Measurements from ENCODE around the gene TBX19.

TBX19 gene

DNA sequence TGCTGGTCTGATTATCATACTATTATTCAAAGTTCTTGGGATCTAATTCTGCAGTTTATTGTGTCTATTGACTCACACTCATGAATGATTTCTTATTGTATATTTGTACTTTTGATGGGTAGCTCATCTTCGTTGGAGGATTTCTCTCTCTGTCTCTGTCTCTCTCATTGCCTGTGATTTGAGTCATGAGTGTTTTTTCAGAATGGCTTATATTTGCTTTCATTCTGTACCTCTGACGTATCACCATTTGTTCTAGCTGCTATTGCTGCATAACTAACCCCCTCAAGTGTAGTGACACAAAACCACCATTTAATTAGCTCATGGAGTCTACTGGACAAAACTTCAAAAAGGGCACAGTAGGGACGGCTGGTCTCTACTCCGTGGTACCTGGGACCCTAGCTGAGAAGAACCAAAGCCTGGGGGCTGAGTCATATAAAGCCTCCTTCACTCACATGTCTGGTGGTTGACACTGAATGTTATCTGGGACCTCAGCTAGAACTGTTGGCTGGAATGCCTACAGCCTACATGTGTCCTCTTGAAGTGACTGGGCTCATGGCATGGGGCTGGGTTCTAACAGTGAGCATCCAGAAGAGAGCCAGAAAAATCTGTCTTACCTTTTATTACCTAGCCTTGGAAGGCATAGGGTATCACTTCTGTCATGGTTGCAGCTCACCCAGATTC is 44.2 kb downstream of the TBX19 start:
- DNase-seq (ENCODE audit: low read depth) = no peak
- TF ChIP-seq, protein P1, sequence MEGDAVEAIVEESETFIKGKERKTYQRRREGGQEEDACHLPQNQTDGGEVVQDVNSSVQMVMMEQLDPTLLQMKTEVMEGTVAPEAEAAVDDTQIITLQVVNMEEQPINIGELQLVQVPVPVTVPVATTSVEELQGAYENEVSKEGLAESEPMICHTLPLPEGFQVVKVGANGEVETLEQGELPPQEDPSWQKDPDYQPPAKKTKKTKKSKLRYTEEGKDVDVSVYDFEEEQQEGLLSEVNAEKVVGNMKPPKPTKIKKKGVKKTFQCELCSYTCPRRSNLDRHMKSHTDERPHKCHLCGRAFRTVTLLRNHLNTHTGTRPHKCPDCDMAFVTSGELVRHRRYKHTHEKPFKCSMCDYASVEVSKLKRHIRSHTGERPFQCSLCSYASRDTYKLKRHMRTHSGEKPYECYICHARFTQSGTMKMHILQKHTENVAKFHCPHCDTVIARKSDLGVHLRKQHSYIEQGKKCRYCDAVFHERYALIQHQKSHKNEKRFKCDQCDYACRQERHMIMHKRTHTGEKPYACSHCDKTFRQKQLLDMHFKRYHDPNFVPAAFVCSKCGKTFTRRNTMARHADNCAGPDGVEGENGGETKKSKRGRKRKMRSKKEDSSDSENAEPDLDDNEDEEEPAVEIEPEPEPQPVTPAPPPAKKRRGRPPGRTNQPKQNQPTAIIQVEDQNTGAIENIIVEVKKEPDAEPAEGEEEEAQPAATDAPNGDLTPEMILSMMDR (IDR thresholded peaks at IDR 0.05; ENCODE audit: control insufficient read depth, insufficient read depth, low read depth, low read length, missing control alignments) = no peak
- no peak overlapping the region for H3K4me3 ChIP-seq (ENCODE audit: control insufficient read depth, low read depth, low read length)

DNA sequence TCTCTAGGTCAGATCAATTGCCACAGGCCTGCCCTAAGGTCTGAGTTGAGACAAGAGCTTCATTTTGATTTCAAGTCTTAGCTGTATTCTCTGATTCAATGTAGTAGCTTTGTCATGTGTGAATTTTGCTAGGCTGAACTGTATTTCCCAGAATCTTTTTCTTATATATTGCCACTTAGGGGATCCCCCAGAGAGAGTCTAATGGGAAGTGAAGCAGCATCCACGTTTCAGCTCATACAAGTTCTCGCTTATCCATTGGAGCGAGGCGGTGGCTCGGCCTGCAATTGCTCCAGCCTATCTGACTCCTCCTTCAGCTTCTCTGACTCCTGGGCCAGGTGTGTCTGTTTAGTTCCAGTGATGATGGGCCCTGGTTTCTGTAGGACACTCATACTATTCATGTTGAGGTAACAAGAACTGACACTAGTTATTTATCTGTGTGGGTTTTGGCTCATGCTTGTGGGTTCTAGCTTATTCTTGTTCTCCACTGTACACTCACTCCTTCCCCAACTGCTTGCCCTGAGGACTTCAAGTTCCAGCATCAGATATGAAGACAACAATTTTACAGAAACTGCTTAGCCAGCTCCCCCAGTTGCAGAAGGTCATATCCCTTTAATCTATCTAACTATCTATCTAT is 48.2 kb downstream of the TBX19 start:
- no peak overlapping the region for H3K4me3 ChIP-seq (ENCODE audit: control insufficient read depth, low read depth, low read length)
- TF ChIP-seq, protein P1 (IDR thresholded peaks at IDR 0.05; ENCODE audit: control insufficient read depth, insufficient read depth, low read depth, low read length, missing control alignments) = no peak
- DNase-seq (ENCODE audit: low read depth) = no peak

DNA sequence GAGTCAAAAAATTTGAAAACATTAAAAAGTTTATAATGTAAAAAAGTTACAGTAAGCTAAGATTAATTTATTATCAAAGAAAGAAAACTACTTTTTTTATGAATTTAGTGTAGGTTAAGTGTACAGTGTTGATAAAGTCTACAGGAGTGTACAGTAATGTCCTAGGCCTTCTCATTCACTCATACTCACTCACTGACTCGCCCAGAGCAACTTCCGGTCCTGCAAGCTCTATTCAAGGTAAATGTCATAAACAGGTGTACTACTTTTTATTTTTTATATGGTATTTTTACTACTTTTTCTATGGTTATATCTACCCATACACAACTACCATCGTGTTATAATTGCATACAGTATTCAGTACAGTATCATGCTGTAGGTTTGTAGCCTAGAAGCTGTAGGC is 49.6 kb downstream of the TBX19 start:
- H3K4me3 ChIP-seq (ENCODE audit: control insufficient read depth, low read depth, low read length) = no peak overlapping the region
- TF ChIP-seq, protein P1 (IDR thresholded peaks at IDR 0.05; ENCODE audit: control insufficient read depth, insufficient read depth, low read depth, low read length, missing control alignments) = no peak
- no peak for DNase-seq (ENCODE audit: low read depth)

DNA sequence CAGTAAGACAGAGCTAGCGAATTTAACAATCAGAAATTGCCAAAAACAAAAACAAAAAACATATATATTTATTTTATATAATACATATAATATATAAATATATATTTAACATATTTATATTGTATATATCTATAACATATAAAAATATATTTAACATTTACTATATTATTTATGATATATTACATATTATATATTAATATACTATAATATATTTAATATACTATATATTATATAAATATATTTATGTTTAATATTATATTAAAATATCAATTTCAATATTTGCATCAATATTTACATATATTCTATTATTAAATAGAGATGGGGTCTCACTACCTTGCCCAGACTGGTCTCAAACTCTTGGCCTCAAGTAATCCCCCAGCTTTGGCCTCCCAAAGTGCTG is 50.9 kb downstream of the TBX19 start:
- TF ChIP-seq, protein P1 (IDR thresholded peaks at IDR 0.05; ENCODE audit: control insufficient read depth, insufficient read depth, low read depth, low read length, missing control alignments) = no peak
- no peak overlapping the region for H3K4me3 ChIP-seq (ENCODE audit: control insufficient read depth, low read depth, low read length)
- DNase-seq (ENCODE audit: low read depth) = no peak

DNA sequence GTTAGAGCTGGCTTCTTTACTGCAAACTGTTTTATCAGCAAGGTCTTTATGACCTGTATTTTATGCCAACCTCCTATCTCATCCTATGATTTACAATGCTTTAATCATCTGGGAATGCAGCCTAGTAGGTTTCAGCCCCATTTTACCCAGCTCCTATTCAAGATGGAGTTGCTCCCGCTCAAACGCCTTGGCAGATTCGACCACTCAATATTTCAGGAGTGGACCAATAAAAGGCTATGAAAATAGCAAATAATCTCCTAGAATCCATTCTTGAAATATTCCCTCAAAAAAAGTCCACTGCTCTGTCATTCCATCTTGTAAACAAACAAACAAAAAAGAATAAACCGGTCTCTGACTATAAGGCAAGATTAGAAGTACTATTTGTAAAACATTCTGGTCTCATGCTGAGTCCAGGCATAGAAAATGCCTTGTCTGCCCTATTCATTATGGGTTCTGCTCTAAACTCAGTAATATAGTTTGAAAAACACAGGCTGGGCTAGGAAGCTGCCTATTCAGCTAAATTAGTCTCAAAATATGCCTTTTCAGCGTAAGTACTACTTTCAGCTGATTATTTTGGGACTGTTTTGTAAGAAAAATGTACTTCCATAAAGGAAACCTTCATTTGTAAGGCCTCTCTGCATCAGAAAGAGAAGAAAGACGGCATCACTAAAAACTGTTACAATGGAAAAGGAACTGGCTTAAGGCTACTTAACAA is 53.0 kb downstream of the TBX19 start:
- no peak overlapping the region for H3K4me3 ChIP-seq (ENCODE audit: control insufficient read depth, low read depth, low read length)
- TF ChIP-seq, protein P1 (IDR thresholded peaks at IDR 0.05; ENCODE audit: control insufficient read depth, insufficient read depth, low read depth, low read length, missing control alignments) = no peak
- no peak for DNase-seq (ENCODE audit: low read depth)

DNA sequence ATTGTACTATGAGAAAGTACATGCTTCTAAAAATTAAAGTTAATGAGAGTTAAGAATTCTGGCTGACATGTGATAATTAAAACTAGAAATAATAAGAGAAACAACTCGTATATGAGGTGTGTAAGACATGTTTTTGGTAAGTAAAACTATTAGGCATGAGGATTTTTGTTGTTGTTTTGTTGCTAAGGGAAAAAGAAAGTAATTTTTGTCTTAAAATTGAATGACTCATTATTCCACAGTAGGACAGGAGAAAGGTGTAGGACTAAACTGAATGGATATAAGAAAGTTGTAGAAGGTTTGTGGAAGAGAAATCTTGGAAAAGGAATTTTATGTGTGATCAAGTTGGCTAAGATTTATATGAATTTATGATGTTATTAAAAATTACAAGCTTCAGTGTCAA is 54.8 kb downstream of the TBX19 start:
- DNase-seq (ENCODE audit: low read depth) = no peak
- TF ChIP-seq, protein P1 (IDR thresholded peaks at IDR 0.05; ENCODE audit: control insufficient read depth, insufficient read depth, low read depth, low read length, missing control alignments) = no peak
- no peak overlapping the region for H3K4me3 ChIP-seq (ENCODE audit: control insufficient read depth, low read depth, low read length)
